HG03280 (cell line): Measurements from ENCODE around the gene S1PR4.
"Not testable (repeated sequence)": the region's sequence is repeated elsewhere in the genome, so short reads cannot be mapped to it uniquely, and the experiment has no call there.

Experiments used
- ATAC-seq: cut with Tn5 transposase; IDR thresholded peaks from one replicate; pipeline ENCODE4 v1.9.1; 2021; ENCODE audit warnings: mild to moderate bottlenecking, moderate library complexity; ENCODE audit not compliant: unreplicated experiment

Gene S1PR4

GRCh38 chr19:3210347-3211017 is 31.9 kb downstream of the S1PR4 start:
- ATAC-seq: no peak

GRCh38 chr19:3211191-3211590 is 32.6 kb downstream of the S1PR4 start:
- ATAC-seq: no peak

GRCh38 chr19:3213159-3213558 is 34.6 kb downstream of the S1PR4 start:
- no peak for ATAC-seq

GRCh38 chr19:3216874-3217273 is 38.3 kb downstream of the S1PR4 start:
- no peak for ATAC-seq

GRCh38 chr19:3220576-3220975 is 42.0 kb downstream of the S1PR4 start:
- ATAC-seq: no peak

- not testable (repeated sequence) for ATAC-seq
Measured at GRCh38 chr19:3221576-3221975, 43.0 kb downstream of the S1PR4 start.

GRCh38 chr19:3222709-3223108 is 44.1 kb downstream of the S1PR4 start:
- no peak for ATAC-seq

GRCh38 chr19:3224346-3225168 is 46.0 kb downstream of the S1PR4 start, which contains the start of gene CELF5:
CELF5 (plus strand) TSS chr19:3224661; CDS start chr19:3224740, 79 bp downstream.
- ATAC-seq: no peak

GRCh38 chr19:3225169-3225485 is 46.6 kb downstream of the S1PR4 start:
- ATAC-seq: no peak

GRCh38 chr19:3225677-3226093 is 47.1 kb downstream of the S1PR4 start:
- ATAC-seq: no peak

- ATAC-seq: no peak
Measured at GRCh38 chr19:3227054-3227626, 48.6 kb downstream of the S1PR4 start.

GRCh38 chr19:3229346-3229743 is 50.8 kb downstream of the S1PR4 start:
- no peak for ATAC-seq
